Ramos (cell line): Measurements from ENCODE around the gene RRAS2.
"Not testable (repeated sequence)": the region's sequence is repeated elsewhere in the genome, so short reads cannot be mapped to it uniquely, and the experiment has no call there.

Experiments used
- in situ Hi-C: fragments of 300-500 bp; cut with MboI; formaldehyde crosslinking; loops from one replicate; pipeline ENCODE4 v1.14.3; 2022; ENCODE audit warnings: low sequenced_read_pairs; ENCODE audit not compliant: unreplicated experiment

RRAS2 gene

GRCh38 chr11:14310679-14311078 is 48.3 kb downstream of the RRAS2 start:
- in situ Hi-C loops, result no loop called here

DNA sequence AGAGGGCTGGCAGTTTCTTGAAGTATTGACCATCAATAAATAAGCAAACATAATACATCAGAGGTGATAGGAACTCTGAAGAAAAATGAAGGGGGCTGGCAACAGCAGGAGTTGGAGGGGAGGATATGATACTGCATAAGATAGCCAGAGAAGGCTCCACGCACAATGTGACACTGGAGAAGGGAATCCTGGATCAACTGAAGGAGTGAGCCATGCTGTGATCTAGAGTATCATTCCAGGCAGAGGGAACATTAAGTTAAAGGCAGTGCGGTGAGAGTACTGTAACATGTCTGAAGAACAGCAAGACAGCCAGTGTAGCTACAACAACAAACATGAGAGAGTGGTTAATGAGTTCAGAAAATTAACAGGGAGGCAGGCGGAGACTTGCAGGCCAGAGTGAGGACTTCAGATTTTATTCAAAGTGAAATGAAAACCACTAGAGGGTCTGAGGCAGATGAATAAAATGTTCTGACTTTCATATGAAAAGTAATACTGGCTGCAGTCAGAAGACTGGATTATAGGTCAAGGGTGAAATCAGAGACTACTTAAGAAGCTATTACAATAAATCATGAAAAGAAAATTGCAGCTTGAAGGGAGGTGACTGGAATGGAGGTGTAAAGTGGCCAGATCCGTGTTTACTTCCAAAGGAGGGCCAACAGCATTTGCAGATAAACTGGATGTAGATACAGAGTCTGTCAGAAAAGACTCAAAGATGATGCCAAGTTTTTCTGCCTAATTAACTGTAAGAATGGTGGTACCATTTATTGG is 49.4 kb downstream of the RRAS2 start:
- in situ Hi-C loops, result loop anchor here (10.0 kb wide), 1 partner anchor 135 kb away; no protein-coding TSS in a partner anchor

GRCh38 chr11:14308897-14309387 is 50.0 kb downstream of the RRAS2 start:
- in situ Hi-C loops, result loop anchor here (10.0 kb wide), 1 partner anchor 136 kb away; no protein-coding TSS in a partner anchor

GRCh38 chr11:14308114-14308896 is 50.7 kb downstream of the RRAS2 start:
- in situ Hi-C loops, result loop anchor here (10.0 kb wide), 1 partner anchor 136 kb away; no protein-coding TSS in a partner anchor

- in situ Hi-C loops, result loop anchor here (10.0 kb wide), 1 partner anchor 138 kb away; no protein-coding TSS in a partner anchor
Measured at GRCh38 chr11:14306481-14306880, 52.5 kb downstream of the RRAS2 start.

DNA sequence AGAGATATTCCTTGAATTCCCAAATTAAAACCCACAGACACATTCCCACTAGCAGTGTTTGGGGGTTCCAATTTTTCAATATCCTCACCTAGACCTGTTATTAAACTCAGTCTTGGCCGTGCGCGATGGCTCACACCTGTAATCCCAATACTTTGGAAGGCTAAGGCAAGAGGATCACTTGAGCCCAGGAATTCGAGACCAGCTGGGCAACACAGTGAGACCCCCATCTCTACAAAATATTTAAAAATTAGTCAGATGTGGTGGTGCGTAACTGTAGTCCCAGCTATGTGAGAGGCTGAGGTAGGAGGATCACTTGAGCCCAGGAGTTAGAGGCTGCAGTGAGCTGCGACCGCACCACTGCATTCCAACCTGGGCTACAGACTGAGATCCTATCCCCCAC is 53.3 kb downstream of the RRAS2 start:
- in situ Hi-C loops, result loop anchor here (10.0 kb wide), 1 partner anchor 139 kb away; no protein-coding TSS in a partner anchor

GRCh38 chr11:14304601-14305000 is 54.4 kb downstream of the RRAS2 start:
- in situ Hi-C loops, result loop anchor here (10.0 kb wide), 1 partner anchor 140 kb away; no protein-coding TSS in a partner anchor

GRCh38 chr11:14300661-14301304 is 58.2 kb downstream of the RRAS2 start:
- in situ Hi-C loops, result loop anchor here (10.0 kb wide), 1 partner anchor 144 kb away; no protein-coding TSS in a partner anchor

- in situ Hi-C loops, result loop anchor here (10.0 kb wide), 1 partner anchor 145 kb away; no protein-coding TSS in a partner anchor
Measured at GRCh38 chr11:14299921-14300320, 59.1 kb downstream of the RRAS2 start.

- in situ Hi-C loops, result no loop called here
Measured at GRCh38 chr11:14290422-14290821, 68.6 kb downstream of the RRAS2 start.

GRCh38 chr11:14288189-14288935 is 70.6 kb downstream of the RRAS2 start:
- in situ Hi-C loops, result no loop called here

DNA sequence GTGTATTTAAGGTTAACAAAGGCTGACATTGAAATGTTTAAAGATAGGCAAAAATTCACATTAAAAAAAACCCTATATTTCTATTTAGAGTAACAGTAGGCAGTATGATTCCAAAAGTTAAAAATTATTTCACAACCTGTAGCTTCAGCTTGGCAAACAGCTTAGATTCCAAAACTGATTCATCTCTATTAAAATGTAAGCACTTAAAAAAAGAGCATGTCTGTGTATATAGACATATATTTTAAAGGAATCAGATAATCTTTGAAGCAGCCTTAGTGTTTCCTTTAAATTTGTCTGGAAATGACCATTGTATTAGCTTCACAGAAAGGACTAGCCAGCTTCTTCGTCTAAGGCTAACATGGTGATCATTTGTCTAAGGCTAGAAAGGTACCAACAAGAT is 80.1 kb downstream of the RRAS2 start:
- in situ Hi-C loops, result not testable (repeated sequence)

DNA sequence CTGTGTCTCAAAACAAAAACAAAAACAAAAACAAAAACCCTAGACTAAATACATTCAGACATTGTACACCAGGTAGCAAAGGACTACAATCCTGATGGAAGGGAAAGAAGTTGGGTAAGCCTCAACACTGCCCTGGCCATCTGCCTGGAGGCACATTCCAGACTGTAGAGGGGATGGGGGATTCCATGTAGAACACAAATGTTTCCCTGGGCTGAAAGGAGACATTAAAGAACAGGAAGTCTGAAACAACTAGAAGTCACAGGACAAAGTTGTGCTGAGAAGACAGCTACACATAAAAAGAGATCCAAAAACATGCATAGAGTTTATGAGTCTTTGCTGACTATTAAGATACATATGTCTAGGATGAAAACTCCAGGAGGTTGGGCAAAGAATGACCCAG is 83.9 kb downstream of the RRAS2 start:
- in situ Hi-C loops, result no loop called here

DNA sequence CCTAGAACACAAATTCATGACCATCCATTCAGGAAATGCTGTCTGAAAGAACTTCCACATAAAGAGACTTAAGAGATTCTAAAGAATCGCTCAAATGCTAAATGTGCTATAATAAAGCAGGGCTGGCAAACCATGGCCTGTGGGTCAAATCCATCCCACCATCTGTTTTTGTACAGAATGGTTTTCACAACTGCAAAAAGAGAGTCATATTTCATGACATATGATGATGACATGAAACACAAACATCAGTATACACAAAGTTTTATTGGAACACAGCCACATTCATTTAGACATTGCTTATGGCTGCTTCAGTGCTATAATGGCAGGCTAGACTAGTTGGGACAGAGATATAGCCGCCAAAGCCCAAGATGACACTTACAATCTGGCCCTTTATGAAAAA is 85.1 kb downstream of the RRAS2 start:
- in situ Hi-C loops, result no loop called here

DNA sequence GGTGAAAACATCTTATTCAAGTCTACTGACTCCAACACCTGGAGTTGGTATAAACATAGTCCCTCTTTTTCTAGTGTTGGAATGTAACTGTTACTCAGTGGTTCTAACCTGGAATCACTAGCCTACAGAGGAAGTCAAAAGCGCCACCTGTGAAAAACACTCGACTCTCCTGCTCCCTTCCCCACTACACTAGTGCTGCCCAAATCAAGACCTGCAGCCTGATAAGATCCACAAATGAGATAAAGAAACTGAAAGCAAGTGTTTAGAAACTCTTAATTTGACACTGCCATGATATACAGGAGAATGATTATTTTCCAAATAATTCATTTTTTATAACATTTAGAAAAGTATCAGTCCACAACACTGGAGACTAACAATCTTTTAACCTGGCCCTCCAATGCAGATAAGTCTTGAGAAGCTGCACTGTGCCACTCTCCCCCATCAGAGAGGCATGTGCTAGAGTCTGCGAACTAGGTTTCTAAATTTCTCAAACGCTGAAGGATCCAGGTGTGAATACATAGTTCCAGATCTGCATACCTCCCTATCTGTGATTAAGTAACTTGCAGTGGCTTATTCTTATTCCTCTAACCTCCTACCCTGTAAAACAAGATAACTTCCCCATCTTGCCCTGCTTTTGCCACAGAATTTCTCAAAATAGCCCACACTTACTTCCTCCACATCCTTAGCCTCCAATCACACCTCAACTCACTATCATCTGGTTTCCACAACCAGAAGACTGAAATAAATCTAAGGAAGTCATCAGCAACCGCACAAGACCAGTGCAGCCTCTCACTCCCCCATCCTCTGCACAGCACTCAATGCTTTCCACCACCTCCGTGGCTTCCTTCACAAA is 88.1 kb downstream of the RRAS2 start:
- in situ Hi-C loops, result no loop called here

- in situ Hi-C loops, result no loop called here
Measured at GRCh38 chr11:14269692-14270573, 89.0 kb downstream of the RRAS2 start.

DNA sequence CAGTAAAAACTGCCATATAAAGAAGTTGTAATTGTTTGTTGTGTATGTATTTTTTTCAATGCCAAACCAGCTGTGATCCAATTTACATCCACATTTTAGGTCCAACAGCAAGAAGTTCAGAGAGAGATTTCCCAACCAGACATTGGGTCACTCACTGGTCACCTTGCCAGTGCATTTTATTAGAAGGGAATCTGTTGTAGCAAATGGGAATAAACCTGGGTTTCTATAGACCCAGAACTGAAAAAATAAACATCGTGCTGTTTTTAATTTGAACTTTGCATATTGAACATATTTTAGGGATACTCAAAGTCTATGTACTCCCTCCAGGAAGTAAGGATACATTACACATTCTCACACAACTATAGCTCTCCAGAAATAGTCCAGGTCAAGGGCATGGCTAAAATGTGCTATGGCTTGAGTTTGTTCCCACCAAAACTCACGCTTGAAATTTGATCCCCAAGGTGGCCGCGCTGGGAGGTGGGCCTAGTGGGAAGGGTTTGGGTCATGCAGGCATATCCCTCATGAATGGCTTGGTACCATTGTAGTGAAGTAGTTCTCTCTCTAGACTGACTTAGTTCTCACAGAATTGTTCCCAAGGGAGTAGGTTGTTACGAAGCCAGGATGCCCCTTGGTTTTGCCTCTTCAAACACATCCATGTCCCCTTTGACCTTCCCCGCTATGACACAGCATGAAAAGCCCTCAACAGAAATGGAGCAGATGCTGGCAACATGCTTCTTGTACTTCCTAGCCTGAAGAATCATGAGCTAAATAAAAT is 90.9 kb downstream of the RRAS2 start:
- in situ Hi-C loops, result no loop called here
